Epidermal melanocyte (primary cell): Measurements from ENCODE around the gene KRT6B.
"Not testable (repeated sequence)": the region's sequence is repeated elsewhere in the genome, so short reads cannot be mapped to it uniquely, and the experiment has no call there.

ENCODE experiments used
- DNase-seq: peaks from one replicate; pipeline ENCODE4 v3.0.0; 2011; ENCODE audit warnings: low spot score; ENCODE audit not compliant: insufficient read length

KRT6B gene

GRCh38 chr12:52413782-52414345 lies 38.1 kb downstream of the KRT6B start:
- no peak for DNase-seq

GRCh38 chr12:52413202-52413601 lies 38.7 kb downstream of the KRT6B start:
- no peak for DNase-seq

- no peak for DNase-seq
These were observed 40.1 kb downstream of the KRT6B start for GRCh38 chr12:52411815-52412214.

GRCh38 chr12:52410589-52411248 lies 41.2 kb downstream of the KRT6B start:
- not testable (repeated sequence) for DNase-seq

GRCh38 chr12:52407918-52408317 lies 44.0 kb downstream of the KRT6B start:
- no peak for DNase-seq

GRCh38 chr12:52405922-52406385 lies 46.0 kb downstream of the KRT6B start, which contains the start of gene KRT82:
Gene KRT82 (minus strand): TSS chr12:52406335. CDS start chr12:52406277, 58 bp downstream.
- no peak for DNase-seq

- DNase-seq = no peak
These were observed 47.0 kb downstream of the KRT6B start for GRCh38 chr12:52404951-52405350.

- DNase-seq = no peak
These were observed 48.4 kb downstream of the KRT6B start for GRCh38 chr12:52403561-52403960.

- DNase-seq = no peak
These were observed 48.9 kb downstream of the KRT6B start for GRCh38 chr12:52402873-52403540.

- no peak for DNase-seq
These were observed 49.6 kb downstream of the KRT6B start for GRCh38 chr12:52402377-52402776.

- no peak for DNase-seq
These were observed 50.0 kb downstream of the KRT6B start for GRCh38 chr12:52401926-52402325.

GRCh38 chr12:52401526-52401925 lies 50.4 kb downstream of the KRT6B start:
- no peak for DNase-seq

- DNase-seq = no peak
These were observed 51.0 kb downstream of the KRT6B start for GRCh38 chr12:52400906-52401305.

- no peak for DNase-seq
These were observed 52.2 kb downstream of the KRT6B start for GRCh38 chr12:52399756-52400155.

- no peak for DNase-seq
These were observed 53.8 kb downstream of the KRT6B start for GRCh38 chr12:52398176-52398575.

GRCh38 chr12:52396656-52397055 lies 55.3 kb downstream of the KRT6B start:
- DNase-seq = no peak
